ENCODE results near the gene TRIM49. TPM values are rescaled to one million over a fixed set of nuclear protein-coding genes. Genes with fewer than 3 reads are reported as not detected.
"Not testable (repeated sequence)": the region's sequence is repeated elsewhere in the genome, so short reads cannot be mapped to it uniquely, and the experiment has no call there.

Gene TRIM49
- total RNA-seq, 1 experiment from 2014 or later: not detected

DNA sequence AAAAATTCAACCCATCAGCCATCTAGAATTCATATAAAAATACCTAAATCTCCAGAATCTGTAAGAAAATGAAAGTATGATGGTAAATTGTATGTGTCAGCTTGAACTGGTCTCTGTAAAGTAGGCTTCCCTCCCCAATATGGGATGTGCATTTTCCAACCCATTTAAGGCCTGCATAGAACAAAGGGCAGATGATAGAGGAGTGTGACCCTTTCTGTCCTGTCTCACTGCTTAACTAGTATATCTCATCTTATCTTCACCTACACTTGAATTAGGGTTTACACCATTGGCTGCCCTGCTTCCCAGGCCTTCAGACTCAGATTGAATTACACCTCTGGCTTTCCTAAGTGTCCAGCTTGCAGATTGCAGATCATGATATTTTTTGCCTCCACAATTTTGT lies 57.6 kb downstream of the TRIM49 start:
- H2AFZ ChIP-seq (ENCODE audit: low read length); H3K79me1 ChIP-seq (ENCODE audit: insufficient read depth, low read depth, low read length, poor library complexity, severe bottlenecking); H3K27ac ChIP-seq (ENCODE audit: insufficient read length, low read depth, low read length); H4K91ac ChIP-seq (ENCODE audit: insufficient read length, low read depth, low read length); H4K20me1 ChIP-seq (ENCODE audit: control insufficient read depth, insufficient read depth, insufficient read length); H3K14ac ChIP-seq (ENCODE audit: insufficient read depth, low read length); H2BK15ac ChIP-seq (ENCODE audit: low read depth, low read length); H3K4me3 Mint-ChIP-seq; H3K79me2 ChIP-seq (ENCODE audit: insufficient read depth, low read length); H3K4ac ChIP-seq (ENCODE audit: low read depth, low read length); H3K9ac ChIP-seq (ENCODE audit: extremely low read depth, insufficient read length, low read length); H3K23me2 ChIP-seq (ENCODE audit: insufficient read length, low read depth, low read length, poor library complexity, severe bottlenecking); H3K9me3 Mint-ChIP-seq; H2BK20ac ChIP-seq (ENCODE audit: low read depth, low read length, poor library complexity, severe bottlenecking); H4K8ac ChIP-seq (replicated peaks; ENCODE audit: insufficient read length, low read depth, low read length); H3K56ac ChIP-seq (ENCODE audit: insufficient read length, low read depth, low read length); H3K27ac Mint-ChIP-seq; H3K9me3 ChIP-seq (ENCODE audit: control insufficient read depth, low read depth, low read length); H2BK5ac ChIP-seq (ENCODE audit: insufficient read length, low read length); H2BK120ac ChIP-seq (ENCODE audit: low read depth, low read length, poor library complexity, severe bottlenecking); H3K27me3 Mint-ChIP-seq (ENCODE audit: low read depth); H3K4me2 ChIP-seq (ENCODE audit: insufficient read depth, insufficient read length, low read length); H2BK12ac ChIP-seq (ENCODE audit: insufficient read length, low read depth, low read length); H3K36me3 Mint-ChIP-seq (ENCODE audit: insufficient read depth in 1 of 3, low read depth in 3 of 3); H3K18ac ChIP-seq (ENCODE audit: insufficient read length, low read depth, low read length); H2AK5ac ChIP-seq (ENCODE audit: insufficient read length, low read length); DNase-seq; H3K4me1 ChIP-seq (ENCODE audit: insufficient read depth, low read length); H3K4me1 Mint-ChIP-seq; H3K27me3 ChIP-seq (ENCODE audit: insufficient read depth, low read length); H3T11ph ChIP-seq (ENCODE audit: low read length); H3K23ac ChIP-seq (ENCODE audit: insufficient read length, low read depth, low read length); H4K5ac ChIP-seq (ENCODE audit: insufficient read length, low read depth, low read length): not testable (repeated sequence)

Other genes starting within 250 kb of the TRIM49 start
- not detected in 2 replicates for gene TRIM77, start 98.3 kb downstream of the TRIM49 start, total RNA-seq (2021)
- gene TRIM64B, start 69.9 kb upstream of the TRIM49 start, total RNA-seq (2021): not detected in 2 replicates
- not detected in 2 replicates for gene TRIM49D1, start 113.7 kb upstream of the TRIM49 start, total RNA-seq (2021)
- not detected in 2 replicates for gene TRIM49D2, start 115.5 kb upstream of the TRIM49 start, total RNA-seq (2021)
- not detected in 2 replicates for gene TRIM64, start 157.5 kb upstream of the TRIM49 start, total RNA-seq (2021)
- gene TRIM49C, start 222.5 kb upstream of the TRIM49 start, total RNA-seq (2021): not detected in 2 replicates